ENCODE data around the gene OR1J4. TPM values are rescaled to one million over a fixed set of nuclear protein-coding genes. Genes with fewer than 3 reads are reported as not detected.
"Not testable (repeated sequence)": the region's sequence is repeated elsewhere in the genome, so short reads cannot be mapped to it uniquely, and the experiment has no call there.

Gene OR1J4
- total and polyA plus RNA-seq, 2 experiments from 2014 or later = not detected

DNA sequence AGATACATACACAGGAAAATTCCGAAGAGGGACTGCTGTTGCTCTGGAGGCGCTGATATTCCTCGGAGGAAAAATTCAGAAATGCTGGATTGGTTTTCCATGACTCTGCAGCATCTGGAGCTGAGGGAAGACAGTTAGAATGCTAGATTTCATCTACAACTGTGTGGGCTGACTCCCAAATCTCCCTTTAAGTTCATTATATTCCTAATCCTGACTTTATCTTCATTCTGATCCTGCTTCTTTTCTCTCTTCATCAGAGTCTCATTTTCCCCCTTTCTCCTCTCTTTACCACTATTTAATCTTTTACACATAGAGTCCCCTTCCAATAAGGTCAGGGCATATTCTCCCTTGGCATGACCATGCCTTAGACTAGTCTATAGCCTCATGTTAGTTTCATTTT is 8.3 kb downstream of the OR1J4 start, which contains the start of gene OR1N1:
Gene OR1N1, minus strand, starts transcription at position 101 of the 400 bp plus-strand sequence. Its CDS starts 0 bp downstream, at position 101.
- DNase-seq (ENCODE audit: low spot score) = no peak
- Histone ChIP-seq H3K27me3 (no peaks in the 10 kb centered on the region), H3K27ac (no peak within 1 kb of the TSS), H3K36me3 (replicated peaks; ENCODE audit: insufficient read depth, low read depth) (no peaks in the 10 kb centered on the region), H3K79me2 (no peaks in the 10 kb centered on the region), H3K4me3 (no peak within 1 kb of the TSS), H3K9me3 (ENCODE audit: low read depth) (no peaks in the 10 kb centered on the region), H4K20me1 (ENCODE audit: insufficient read depth, poor library complexity, severe bottlenecking) (no peaks in the 10 kb centered on the region), H3K9me2 (replicated peaks; ENCODE audit: insufficient read depth) (no peaks in the 10 kb centered on the region), H2AFZ (no peak within 1 kb of the TSS), H3K4me1 (ENCODE audit: insufficient read depth) (no peaks in the 10 kb centered on the region), H3K4me2 (no peak within 1 kb of the TSS)
- no peak for TF ChIP-seq EZH2 (IDR thresholded peaks at IDR 0.05; ENCODE audit: borderline replicate concordance)
- no peak for TF ChIP-seq EZH2phosphoT487 (IDR thresholded peaks at IDR 0.05; ENCODE audit: low read depth, severe bottlenecking, unreplicated experiment)
- TF ChIP-seq, protein P1, sequence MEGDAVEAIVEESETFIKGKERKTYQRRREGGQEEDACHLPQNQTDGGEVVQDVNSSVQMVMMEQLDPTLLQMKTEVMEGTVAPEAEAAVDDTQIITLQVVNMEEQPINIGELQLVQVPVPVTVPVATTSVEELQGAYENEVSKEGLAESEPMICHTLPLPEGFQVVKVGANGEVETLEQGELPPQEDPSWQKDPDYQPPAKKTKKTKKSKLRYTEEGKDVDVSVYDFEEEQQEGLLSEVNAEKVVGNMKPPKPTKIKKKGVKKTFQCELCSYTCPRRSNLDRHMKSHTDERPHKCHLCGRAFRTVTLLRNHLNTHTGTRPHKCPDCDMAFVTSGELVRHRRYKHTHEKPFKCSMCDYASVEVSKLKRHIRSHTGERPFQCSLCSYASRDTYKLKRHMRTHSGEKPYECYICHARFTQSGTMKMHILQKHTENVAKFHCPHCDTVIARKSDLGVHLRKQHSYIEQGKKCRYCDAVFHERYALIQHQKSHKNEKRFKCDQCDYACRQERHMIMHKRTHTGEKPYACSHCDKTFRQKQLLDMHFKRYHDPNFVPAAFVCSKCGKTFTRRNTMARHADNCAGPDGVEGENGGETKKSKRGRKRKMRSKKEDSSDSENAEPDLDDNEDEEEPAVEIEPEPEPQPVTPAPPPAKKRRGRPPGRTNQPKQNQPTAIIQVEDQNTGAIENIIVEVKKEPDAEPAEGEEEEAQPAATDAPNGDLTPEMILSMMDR (IDR thresholded peaks at IDR 0.05; ENCODE audit: poor library complexity) = no peak
- WGBS (ENCODE audit: low lambda C conversion rate, missing lambda C conversion rate) = 82% methylated on average over 3 of the region's 3 CpGs

DNA sequence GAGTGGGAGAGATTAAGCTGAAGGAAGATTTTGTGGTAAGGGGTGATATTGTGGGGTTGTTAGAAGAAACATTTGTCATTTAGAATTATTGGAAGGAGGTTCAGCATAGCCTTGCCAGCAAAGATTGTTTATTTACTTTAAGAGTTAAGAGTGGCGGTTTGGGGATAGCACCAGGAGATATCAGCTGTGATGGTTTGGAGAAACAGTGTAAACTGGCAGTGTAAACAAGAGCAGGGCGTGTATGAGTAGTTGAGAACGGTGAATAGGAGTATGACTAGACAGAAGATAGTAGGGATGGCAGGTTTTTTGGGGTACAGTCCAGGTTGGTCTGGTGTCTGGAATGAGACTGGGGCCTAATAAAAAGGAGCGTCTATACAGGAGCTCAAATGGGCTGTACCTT is 12.2 kb downstream of the OR1J4 start:
- H3K36me3 ChIP-seq (replicated peaks; ENCODE audit: insufficient read depth, low read depth); H4K20me1 ChIP-seq (ENCODE audit: insufficient read depth, poor library complexity, severe bottlenecking); H3K4me3 ChIP-seq; H3K4me2 ChIP-seq; H3K27me3 ChIP-seq; H3K79me2 ChIP-seq; H3K9me3 ChIP-seq (ENCODE audit: low read depth); DNase-seq (ENCODE audit: low spot score); H3K27ac ChIP-seq; H2AFZ ChIP-seq; H3K4me1 ChIP-seq (ENCODE audit: insufficient read depth); H3K9me2 ChIP-seq (replicated peaks; ENCODE audit: insufficient read depth): not testable (repeated sequence)
- WGBS (ENCODE audit: low lambda C conversion rate, missing lambda C conversion rate) = 55% methylated on average over 4 of the region's 4 CpGs

DNA sequence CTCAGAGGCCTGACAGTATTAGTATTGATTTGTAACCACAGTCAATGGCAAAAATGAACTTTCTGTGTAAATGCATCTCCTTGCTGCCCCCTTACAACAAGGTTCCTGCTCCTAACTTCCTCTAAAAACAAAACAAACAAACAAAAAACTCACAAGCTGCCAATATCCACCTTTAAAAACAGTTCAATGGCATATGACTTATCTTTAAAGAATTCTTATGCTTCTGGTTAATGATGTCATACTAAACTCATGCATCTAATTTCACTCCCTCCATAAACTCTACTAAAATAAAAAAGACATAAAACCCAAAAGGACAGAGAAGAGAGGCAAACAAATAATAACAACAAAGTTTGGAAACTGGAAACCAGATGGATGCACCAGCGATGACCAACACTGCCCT is 17.2 kb downstream of the OR1J4 start:
- WGBS (ENCODE audit: low lambda C conversion rate, missing lambda C conversion rate) = 78% methylated on average over 1 of the region's 1 CpG
- no peaks in the 10 kb centered on the region for H3K9me3 ChIP-seq (ENCODE audit: low read depth)
- no peak overlapping the region for H3K27ac ChIP-seq
- H3K79me2 ChIP-seq = no peaks in the 10 kb centered on the region
- H3K9me2 ChIP-seq (replicated peaks; ENCODE audit: insufficient read depth) = no peaks in the 10 kb centered on the region
- no peaks in the 10 kb centered on the region for H3K4me1 ChIP-seq (ENCODE audit: insufficient read depth)
- no peaks in the 10 kb centered on the region for H3K27me3 ChIP-seq
- no peak for DNase-seq (ENCODE audit: low spot score)
- no peaks in the 10 kb centered on the region for H3K36me3 ChIP-seq (replicated peaks; ENCODE audit: insufficient read depth, low read depth)
- no peaks in the 10 kb centered on the region for H4K20me1 ChIP-seq (ENCODE audit: insufficient read depth, poor library complexity, severe bottlenecking)
- H3K4me3 ChIP-seq = no peak overlapping the region
- TF ChIP-seq EZH2phosphoT487 (IDR thresholded peaks at IDR 0.05; ENCODE audit: low read depth, severe bottlenecking, unreplicated experiment) = no peak
- TF ChIP-seq, protein P1 (IDR thresholded peaks at IDR 0.05; ENCODE audit: poor library complexity) = no peak
- TF ChIP-seq EZH2 (IDR thresholded peaks at IDR 0.05; ENCODE audit: borderline replicate concordance) = no peak
- H2AFZ ChIP-seq = no peak overlapping the region
- H3K4me2 ChIP-seq = no peak overlapping the region

DNA sequence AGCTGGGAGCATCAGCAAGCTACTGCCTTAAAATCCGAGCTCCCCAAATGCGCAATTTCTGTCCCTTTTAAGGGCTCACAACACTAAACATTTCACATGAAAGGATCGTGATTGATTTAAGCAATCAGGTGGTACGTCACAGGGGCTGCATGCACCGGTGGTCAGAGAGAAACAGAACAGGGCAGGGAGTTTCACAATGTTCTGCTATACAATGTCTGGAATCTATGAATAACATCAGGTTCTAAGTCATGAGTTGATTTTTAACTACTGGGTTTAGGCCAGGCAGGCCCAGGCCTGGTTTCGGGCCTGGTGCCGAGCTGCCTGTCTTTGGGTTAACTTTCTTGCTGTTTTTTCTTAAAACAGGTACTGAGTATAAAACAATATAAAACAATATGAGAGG is 18.1 kb downstream of the OR1J4 start:
- not testable (repeated sequence) for H3K36me3 ChIP-seq (replicated peaks; ENCODE audit: insufficient read depth, low read depth); H3K4me3 ChIP-seq; H4K20me1 ChIP-seq (ENCODE audit: insufficient read depth, poor library complexity, severe bottlenecking); H3K9me2 ChIP-seq (replicated peaks; ENCODE audit: insufficient read depth); H2AFZ ChIP-seq; DNase-seq (ENCODE audit: low spot score); H3K4me2 ChIP-seq; H3K4me1 ChIP-seq (ENCODE audit: insufficient read depth); H3K27me3 ChIP-seq; H3K27ac ChIP-seq; H3K79me2 ChIP-seq; H3K9me3 ChIP-seq (ENCODE audit: low read depth)
- WGBS (ENCODE audit: low lambda C conversion rate, missing lambda C conversion rate) = 47% methylated on average over 7 of the region's 7 CpGs

Data from hepatocyte (in vitro differentiated cells).